H9 (cell line): ENCODE data around the gene CMTM4. TPM values are rescaled to one million over a fixed set of nuclear protein-coding genes. Genes with fewer than 3 reads are reported as not detected.

ENCODE experiments used
- DNase-seq: peaks from one replicate; pipeline ENCODE4 v3.0.0-alpha.2; 2017
- H2AFZ ChIP-seq: one replicate; pipeline ENCODE4 v1.6.1; 2013; ENCODE audit warnings: mild to moderate bottlenecking, low read length, control low read depth, moderate library complexity
- H2AK5ac ChIP-seq: 2 replicates; pipeline ENCODE4 v1.6.1; 2013; ENCODE audit warnings: low read length, control low read depth, mixed read lengths; ENCODE audit not compliant: insufficient read length
- H2BK120ac ChIP-seq: one replicate; pipeline ENCODE4 v1.6.1; 2013; ENCODE audit warnings: low read depth, mild to moderate bottlenecking, low read length, control low read depth, inconsistent platforms; ENCODE audit not compliant: poor library complexity, severe bottlenecking
- H2BK12ac ChIP-seq: 2 replicates; pipeline ENCODE4 v1.6.1; 2013; ENCODE audit warnings: low read length, control low read depth, mixed read lengths, low read depth; ENCODE audit not compliant: insufficient read length
- H2BK15ac ChIP-seq: 2 replicates; pipeline ENCODE4 v1.6.1; 2013; ENCODE audit warnings: low read depth, low read length, control low read depth
- H2BK20ac ChIP-seq: one replicate; pipeline ENCODE4 v1.6.1; 2013; ENCODE audit warnings: low read depth, mild to moderate bottlenecking, low read length, control low read depth, inconsistent platforms; ENCODE audit not compliant: poor library complexity, severe bottlenecking
- H2BK5ac ChIP-seq: 2 replicates; pipeline ENCODE4 v1.6.1; 2013; ENCODE audit warnings: low read length, control low read depth, mixed read lengths; ENCODE audit not compliant: insufficient read length
- H3K14ac ChIP-seq: 2 replicates; pipeline ENCODE4 v1.6.1; 2013; ENCODE audit warnings: low read length, control low read depth; ENCODE audit not compliant: insufficient read depth
- H3K18ac ChIP-seq: 2 replicates; pipeline ENCODE4 v1.6.1; 2013; ENCODE audit warnings: low read depth, mild to moderate bottlenecking, mixed read lengths, low read length, control low read depth; ENCODE audit not compliant: insufficient read length
- H3K23ac ChIP-seq: 2 replicates; pipeline ENCODE4 v1.6.1; 2013; ENCODE audit warnings: low read length, control low read depth, mixed read lengths, low read depth; ENCODE audit not compliant: insufficient read length
- H3K23me2 ChIP-seq: 2 replicates; pipeline ENCODE4 v1.6.1; 2013; ENCODE audit warnings: low read depth, mild to moderate bottlenecking, mixed read lengths, low read length, control low read depth; ENCODE audit not compliant: insufficient read length, poor library complexity, severe bottlenecking
- H3K27ac ChIP-seq: 2 replicates; pipeline ENCODE4 v1.5.1; 2013; ENCODE audit warnings: low read length, control low read depth, mixed read lengths, low read depth; ENCODE audit not compliant: insufficient read length
- H3K27me3 ChIP-seq: 2 replicates; pipeline ENCODE4 v1.6.1; 2013; ENCODE audit warnings: low read length, control low read depth, inconsistent platforms; ENCODE audit not compliant: insufficient read depth
- H3K4ac ChIP-seq: 2 replicates; pipeline ENCODE4 v1.6.1; 2013; ENCODE audit warnings: low read depth, mild to moderate bottlenecking, control low read depth, inconsistent platforms, low read length, moderate library complexity
- H3K4me1 ChIP-seq: 2 replicates; pipeline ENCODE4 v1.6.1; 2013; ENCODE audit warnings: low read length, control low read depth, inconsistent platforms; ENCODE audit not compliant: insufficient read depth
- H3K4me2 ChIP-seq: 2 replicates; pipeline ENCODE4 v1.6.1; 2013; ENCODE audit warnings: low read length, control low read depth, mixed read lengths; ENCODE audit not compliant: insufficient read length, insufficient read depth
- H3K56ac ChIP-seq: 2 replicates; pipeline ENCODE4 v1.6.1; 2013; ENCODE audit warnings: low read depth, mild to moderate bottlenecking, mixed read lengths, low read length, control low read depth; ENCODE audit not compliant: insufficient read length
- H3K79me1 ChIP-seq: 2 replicates; pipeline ENCODE4 v1.6.1; 2013; ENCODE audit warnings: low read depth, mild to moderate bottlenecking, moderate library complexity, low read length, control low read depth, inconsistent platforms; ENCODE audit not compliant: insufficient read depth, poor library complexity, severe bottlenecking
- H3K79me2 ChIP-seq: 2 replicates; pipeline ENCODE4 v1.6.1; 2013; ENCODE audit warnings: low read length, control low read depth, inconsistent platforms; ENCODE audit not compliant: insufficient read depth
- H3K9ac ChIP-seq: 2 replicates; pipeline ENCODE4 v1.6.1; 2013; ENCODE audit warnings: low read length, control low read depth, mixed read lengths; ENCODE audit not compliant: insufficient read length; ENCODE audit errors: extremely low read depth
- H3K9me3 ChIP-seq: one replicate; pipeline ENCODE4 v1.6.1; 2013; ENCODE audit warnings: low read depth, low read length, inconsistent platforms; ENCODE audit not compliant: control insufficient read depth
- H3T11ph ChIP-seq: one replicate; pipeline ENCODE4 v1.6.1; 2013; ENCODE audit warnings: mild to moderate bottlenecking, low read length, control low read depth, inconsistent platforms
- H4K20me1 ChIP-seq: one replicate; pipeline ENCODE4 v1.6.1; 2013; ENCODE audit not compliant: control insufficient read depth, insufficient read length, insufficient read depth
- H4K5ac ChIP-seq: 2 replicates; pipeline ENCODE4 v1.6.1; 2013; ENCODE audit warnings: low read depth, mild to moderate bottlenecking, mixed read lengths, low read length, control low read depth; ENCODE audit not compliant: insufficient read length
- H4K8ac ChIP-seq: replicated peaks from 2 replicates; pipeline ENCODE4 v1.6.1; 2013; ENCODE audit warnings: low read length, control low read depth, mixed read lengths, low read depth; ENCODE audit not compliant: insufficient read length
- H4K91ac ChIP-seq: 2 replicates; pipeline ENCODE4 v1.6.1; 2013; ENCODE audit warnings: low read depth, mild to moderate bottlenecking, moderate library complexity, mixed read lengths, low read length, control low read depth; ENCODE audit not compliant: insufficient read length
- H3K27ac Mint-ChIP-seq, 3 experiments: 2 replicates in 2 of 3; 3 replicates in 1 of 3; pipeline ENCODE4 v1.8.0; 2020 to 2021; ENCODE audit warnings: mixed read lengths in 3 of 3, mild to moderate bottlenecking in 1 of 3, moderate library complexity in 1 of 3
- H3K27me3 Mint-ChIP-seq: 2 replicates; pipeline ENCODE4 v1.8.0; 2021; ENCODE audit warnings: low read depth, mild to moderate bottlenecking, moderate library complexity, mixed read lengths
- H3K36me3 Mint-ChIP-seq, 3 experiments: 2 replicates in 2 of 3; 3 replicates in 1 of 3; pipeline ENCODE4 v1.8.0; 2020 to 2021; ENCODE audit warnings: low read depth in 3 of 3, mixed read lengths in 3 of 3; ENCODE audit not compliant: insufficient read depth in 1 of 3
- H3K4me1 Mint-ChIP-seq, 2 experiments: 2 replicates each; pipeline ENCODE4 v1.8.0; 2020; ENCODE audit warnings: mixed read lengths in 2 of 2
- H3K4me3 Mint-ChIP-seq, 2 experiments: 2 replicates in 1 of 2; 3 replicates in 1 of 2; pipeline ENCODE4 v1.8.0; 2020 to 2021; ENCODE audit warnings: mild to moderate bottlenecking in 2 of 2, mixed read lengths in 2 of 2, moderate library complexity in 1 of 2
- H3K9me3 Mint-ChIP-seq, 2 experiments: 2 replicates in 1 of 2; 3 replicates in 1 of 2; pipeline ENCODE4 v1.8.0; 2020; ENCODE audit warnings: mild to moderate bottlenecking in 2 of 2, mixed read lengths in 2 of 2, moderate library complexity in 1 of 2
- WGBS: extraction: QIAGEN DNeasy Blood & Tissue Kit; methylation state at CpG from one replicate; pipeline ENCODE4 v1.1.7; 2013; ENCODE audit warnings: missing lambda C conversion rate, low lambda C conversion rate, mixed read lengths; ENCODE audit not compliant: insufficient read length; ENCODE audit errors: extremely low coverage; 5-methylcytosine and 5-hydroxymethylcytosine counted together
- total RNA-seq: library from RNA; stranded (reverse); gene quantifications from 2 replicates; pipeline ENCODE4 v1.2.1, GENCODE V29; 2021
- TF ChIP-seq, protein P1 (sequence below): fragments of 200-600 bp; sonication (generic); conservative IDR thresholded peaks from 3 replicates; pipeline ENCODE4 v1.8.0; 2021; ENCODE audit warnings: antibody characterized with exemption, mild to moderate bottlenecking

Gene CMTM4
- total RNA-seq, 1 experiment from 2014 or later, result 40.5 TPM

DNA sequence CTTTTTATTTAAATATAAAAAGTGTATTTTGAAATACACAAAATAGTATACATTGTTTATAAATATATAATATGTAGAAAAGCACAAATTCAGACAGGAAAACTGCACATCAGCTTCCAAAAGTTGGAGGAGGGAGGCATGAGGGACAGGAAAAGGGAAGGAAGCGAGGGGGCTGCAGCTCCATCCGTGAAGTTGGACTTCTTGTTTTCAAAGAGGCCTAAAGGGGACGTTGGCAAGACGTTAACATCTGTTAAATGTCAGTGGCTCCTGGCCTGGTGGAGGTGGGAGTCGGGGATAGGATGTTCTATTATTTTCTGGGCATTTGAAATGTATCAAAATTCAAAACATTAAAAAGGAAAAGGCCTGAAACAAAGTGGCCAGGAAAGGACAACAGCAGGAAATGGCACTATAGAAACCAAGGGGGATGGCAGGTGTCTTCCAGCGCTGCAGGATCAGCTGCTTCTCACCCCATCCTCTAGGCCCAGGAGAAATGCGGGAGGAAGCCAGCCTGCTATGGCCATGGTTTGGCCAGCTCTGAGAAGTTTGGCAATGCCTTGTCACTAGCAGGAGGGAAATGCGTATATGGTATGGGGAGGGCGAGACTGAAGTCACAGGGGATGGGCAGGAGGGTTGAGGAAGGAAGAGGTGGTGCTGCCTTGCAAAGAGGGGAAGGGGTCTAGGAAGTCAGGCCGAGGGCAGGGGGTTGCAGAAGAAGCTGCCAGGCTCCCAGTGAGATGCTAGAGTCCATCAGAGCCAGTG lies 110.9 kb downstream of the CMTM4 start:
- Mint-ChIP-seq H3K4me3 (no peak overlapping the region), H3K27me3 (no peaks in the 10 kb centered on the region; the same call in 1 of the 2 replicates), H3K4me1 (peaks cover 20 to 26% of the 10 kb centered on the region in 2 experiments), H3K36me3 (no peaks in the 10 kb centered on the region), H3K9me3 (no peaks in the 10 kb centered on the region), H3K27ac (no peak overlapping the region; a peak in 1 of 7 replicates)
- Histone ChIP-seq H4K5ac (no peak overlapping the region), H3K27ac (no peak overlapping the region), H3K4ac (no peak overlapping the region), H3K4me2 (no peak overlapping the region), H3K18ac (no peak overlapping the region), H2AFZ (no peak overlapping the region), H3T11ph (no peak overlapping the region), H3K9ac (no peak overlapping the region), H3K27me3 (no peaks in the 10 kb centered on the region), H4K91ac (no peak overlapping the region), H3K4me1 (no peaks in the 10 kb centered on the region), H4K8ac (no peak overlapping the region), H2BK15ac (no peak overlapping the region), H2BK120ac (no peak overlapping the region), H3K14ac (no peak overlapping the region), H3K56ac (no peak overlapping the region), H2BK12ac (no peak overlapping the region), H2BK20ac (no peak overlapping the region), H3K23ac (no peak overlapping the region), H3K79me2 (no peaks in the 10 kb centered on the region), H2BK5ac (no peak overlapping the region), H4K20me1 (no peaks in the 10 kb centered on the region), H3K9me3 (no peaks in the 10 kb centered on the region), H2AK5ac (no peak overlapping the region), H3K23me2 (no peaks in the 10 kb centered on the region), H3K79me1 (no peaks in the 10 kb centered on the region)
- DNase-seq, result no peak
- no CpG with 5 or more reads among the region's 10 CpGs for WGBS
- TF ChIP-seq, protein P1, sequence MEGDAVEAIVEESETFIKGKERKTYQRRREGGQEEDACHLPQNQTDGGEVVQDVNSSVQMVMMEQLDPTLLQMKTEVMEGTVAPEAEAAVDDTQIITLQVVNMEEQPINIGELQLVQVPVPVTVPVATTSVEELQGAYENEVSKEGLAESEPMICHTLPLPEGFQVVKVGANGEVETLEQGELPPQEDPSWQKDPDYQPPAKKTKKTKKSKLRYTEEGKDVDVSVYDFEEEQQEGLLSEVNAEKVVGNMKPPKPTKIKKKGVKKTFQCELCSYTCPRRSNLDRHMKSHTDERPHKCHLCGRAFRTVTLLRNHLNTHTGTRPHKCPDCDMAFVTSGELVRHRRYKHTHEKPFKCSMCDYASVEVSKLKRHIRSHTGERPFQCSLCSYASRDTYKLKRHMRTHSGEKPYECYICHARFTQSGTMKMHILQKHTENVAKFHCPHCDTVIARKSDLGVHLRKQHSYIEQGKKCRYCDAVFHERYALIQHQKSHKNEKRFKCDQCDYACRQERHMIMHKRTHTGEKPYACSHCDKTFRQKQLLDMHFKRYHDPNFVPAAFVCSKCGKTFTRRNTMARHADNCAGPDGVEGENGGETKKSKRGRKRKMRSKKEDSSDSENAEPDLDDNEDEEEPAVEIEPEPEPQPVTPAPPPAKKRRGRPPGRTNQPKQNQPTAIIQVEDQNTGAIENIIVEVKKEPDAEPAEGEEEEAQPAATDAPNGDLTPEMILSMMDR, result no peak
